ENCODE results near the gene PRG2.
A peak's percentile ranks its signal among the peaks of the same experiment; 100 is the strongest.

PRG2 gene

DNA sequence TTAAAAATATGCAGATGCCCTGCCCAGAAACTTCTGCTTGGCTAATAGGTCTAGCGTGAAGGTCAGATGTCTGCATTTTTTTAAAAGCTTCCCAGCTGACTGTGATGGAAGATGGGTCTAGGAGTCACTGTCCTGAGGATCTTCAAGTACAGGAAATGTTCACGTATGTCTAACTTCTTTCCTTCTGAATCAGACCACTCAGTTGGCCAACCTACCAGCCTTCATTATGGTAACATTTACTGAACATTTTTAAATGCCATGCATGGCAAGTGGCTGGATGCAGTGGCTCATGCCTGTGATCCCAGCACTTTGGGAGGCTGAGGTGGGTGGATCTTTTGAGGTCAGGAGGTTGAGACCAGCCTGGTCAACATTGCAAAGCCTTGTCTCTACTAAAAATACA, 1.1 kb upstream of the PRG2 start:
- TF ChIP-seq, protein P1, sequence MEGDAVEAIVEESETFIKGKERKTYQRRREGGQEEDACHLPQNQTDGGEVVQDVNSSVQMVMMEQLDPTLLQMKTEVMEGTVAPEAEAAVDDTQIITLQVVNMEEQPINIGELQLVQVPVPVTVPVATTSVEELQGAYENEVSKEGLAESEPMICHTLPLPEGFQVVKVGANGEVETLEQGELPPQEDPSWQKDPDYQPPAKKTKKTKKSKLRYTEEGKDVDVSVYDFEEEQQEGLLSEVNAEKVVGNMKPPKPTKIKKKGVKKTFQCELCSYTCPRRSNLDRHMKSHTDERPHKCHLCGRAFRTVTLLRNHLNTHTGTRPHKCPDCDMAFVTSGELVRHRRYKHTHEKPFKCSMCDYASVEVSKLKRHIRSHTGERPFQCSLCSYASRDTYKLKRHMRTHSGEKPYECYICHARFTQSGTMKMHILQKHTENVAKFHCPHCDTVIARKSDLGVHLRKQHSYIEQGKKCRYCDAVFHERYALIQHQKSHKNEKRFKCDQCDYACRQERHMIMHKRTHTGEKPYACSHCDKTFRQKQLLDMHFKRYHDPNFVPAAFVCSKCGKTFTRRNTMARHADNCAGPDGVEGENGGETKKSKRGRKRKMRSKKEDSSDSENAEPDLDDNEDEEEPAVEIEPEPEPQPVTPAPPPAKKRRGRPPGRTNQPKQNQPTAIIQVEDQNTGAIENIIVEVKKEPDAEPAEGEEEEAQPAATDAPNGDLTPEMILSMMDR (IDR thresholded peaks at IDR 0.05; ENCODE audit: low read depth, low read length), result no peak
- no peak overlapping the region for H3K4me3 ChIP-seq (ENCODE audit: low read depth, low read length)
- in situ Hi-C loops (cut with HindIII; ENCODE audit: low sequenced_read_pairs), result no loop called here
- no peak for DNase-seq (ENCODE audit: low read depth, low spot score)

DNA sequence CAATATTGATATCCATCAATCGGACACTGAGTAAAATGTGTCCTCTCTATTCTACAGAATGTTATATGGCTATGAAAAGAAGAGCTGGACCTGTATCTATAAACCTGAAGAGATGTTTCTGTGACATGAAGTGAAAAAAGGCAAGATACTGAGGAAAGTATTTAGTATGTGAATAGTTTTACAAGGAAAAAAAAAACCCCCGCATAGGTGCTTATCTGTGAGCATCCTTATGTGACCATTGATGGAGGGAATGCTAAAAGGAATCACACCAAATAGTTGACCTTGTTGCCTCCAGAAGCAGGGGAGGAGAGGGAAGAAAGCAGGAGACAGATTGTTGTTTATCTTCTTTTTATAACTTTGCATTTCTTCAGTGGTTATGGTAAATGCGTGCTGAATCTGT, 661 bp upstream of the PRG2 start:
- TF ChIP-seq, protein P1 (IDR thresholded peaks at IDR 0.05; ENCODE audit: low read depth, low read length), result no peak
- in situ Hi-C loops (cut with HindIII; ENCODE audit: low sequenced_read_pairs), result no loop called here
- DNase-seq (ENCODE audit: low read depth, low spot score), result no peak
- H3K4me3 ChIP-seq (ENCODE audit: low read depth, low read length), result no peak overlapping the region

DNA sequence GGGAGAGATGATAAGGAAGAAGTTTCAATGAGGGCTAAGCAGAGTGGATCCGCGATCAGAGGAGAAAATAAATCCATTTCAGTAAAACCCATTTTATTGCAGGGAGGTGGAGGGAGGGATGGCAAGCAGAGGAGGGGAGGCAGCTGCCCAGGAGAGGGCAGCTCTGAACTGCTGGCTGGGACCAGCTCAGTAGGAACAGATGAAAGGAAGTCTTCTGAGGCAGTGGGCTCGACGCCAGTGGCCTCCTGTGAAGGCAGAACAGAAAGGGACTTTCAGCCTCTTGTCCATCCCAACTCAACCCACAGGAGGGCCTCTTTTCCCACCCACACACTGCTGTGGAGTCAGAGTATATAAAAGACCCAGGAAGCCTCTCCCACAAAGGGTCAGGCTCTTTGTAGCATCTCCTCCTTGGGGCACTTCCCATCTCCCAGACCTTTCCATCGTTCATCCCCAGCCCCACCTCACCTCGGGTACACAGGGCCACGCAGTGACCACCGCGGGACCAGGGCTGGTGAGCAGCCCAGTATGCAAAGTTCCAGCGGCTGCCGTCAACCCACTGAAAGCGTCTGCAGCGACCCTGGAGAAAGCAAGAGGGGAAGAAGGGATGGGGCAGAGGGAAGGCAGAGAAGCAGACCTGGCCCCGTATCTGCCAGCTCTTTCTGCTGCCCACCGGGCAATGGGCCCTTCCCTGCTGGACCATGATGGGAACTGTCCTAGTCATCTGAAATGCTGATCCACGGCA, 3.0 kb downstream of the PRG2 start:
- H3K4me3 ChIP-seq (ENCODE audit: low read depth, low read length), result no peak overlapping the region
- TF ChIP-seq, protein P1 (IDR thresholded peaks at IDR 0.05; ENCODE audit: low read depth, low read length), result no peak
- peak; percentile 13 for DNase-seq (ENCODE audit: low read depth, low spot score)
- in situ Hi-C loops (cut with HindIII; ENCODE audit: low sequenced_read_pairs), result no loop called here

DNA sequence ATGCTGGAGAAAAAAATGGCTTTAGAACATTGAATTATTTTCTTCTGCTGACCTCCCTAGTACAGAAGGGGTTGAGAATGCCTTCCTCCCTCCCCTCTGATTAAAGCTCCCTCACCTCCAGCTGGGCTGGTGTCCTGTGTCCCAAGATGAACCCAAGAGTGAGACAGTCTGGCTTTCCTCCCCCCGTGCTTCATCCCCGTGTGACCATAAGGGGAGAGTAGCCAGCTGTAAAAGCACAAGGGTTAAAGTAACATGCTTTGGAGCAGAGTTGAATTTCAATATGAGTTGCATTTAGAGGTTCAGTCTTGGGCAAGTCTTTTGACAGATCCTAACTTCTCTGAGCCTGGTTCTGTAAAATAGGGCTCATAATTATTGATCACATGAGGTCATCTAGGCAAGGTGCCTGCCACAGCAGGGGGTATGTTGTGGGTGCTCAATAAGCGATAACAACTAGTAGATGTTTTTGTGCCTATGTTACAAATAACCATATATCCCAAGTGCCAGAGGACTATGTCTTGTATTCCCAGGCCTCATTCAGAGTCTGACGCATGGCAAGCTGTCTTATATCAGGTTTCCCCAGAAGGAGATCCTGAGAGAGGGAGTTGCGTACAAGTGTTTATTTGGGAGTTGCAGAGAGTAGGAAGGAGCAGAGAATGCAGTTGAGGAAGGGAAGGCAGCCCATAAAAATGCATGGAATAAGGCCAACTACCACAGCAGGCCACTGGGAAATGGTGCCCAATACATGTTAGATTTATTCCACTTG, 4.1 kb downstream of the PRG2 start:
- in situ Hi-C loops (cut with HindIII; ENCODE audit: low sequenced_read_pairs), result no loop called here
- DNase-seq (ENCODE audit: low read depth, low spot score), result no peak
- no peak overlapping the region for H3K4me3 ChIP-seq (ENCODE audit: low read depth, low read length)
- TF ChIP-seq, protein P1 (IDR thresholded peaks at IDR 0.05; ENCODE audit: low read depth, low read length), result no peak

DNA sequence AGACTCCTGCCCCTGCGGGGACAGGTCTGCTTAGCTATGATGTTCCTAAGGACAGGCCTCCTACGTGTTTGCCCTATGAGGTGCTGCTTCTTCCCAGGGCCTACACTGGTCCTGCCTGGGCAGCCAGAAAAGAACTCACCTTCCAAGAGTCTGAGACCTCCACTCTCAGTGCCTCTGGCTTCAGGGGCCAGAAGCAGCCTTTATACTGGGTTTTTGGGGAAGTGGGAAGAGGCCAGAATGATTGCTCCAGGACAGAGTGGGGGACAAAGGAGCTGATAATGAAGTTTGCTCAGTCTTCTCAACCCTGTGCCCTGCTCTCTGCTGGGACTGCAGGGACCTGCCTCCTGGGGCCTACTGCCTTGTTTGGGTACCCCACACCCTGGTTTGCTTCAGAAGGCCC, 9.5 kb downstream of the PRG2 start, which contains the start of gene PRG3:
PRG3 (minus strand) TSS at position 176 of the 400 bp plus-strand sequence. CDS start 442 bp downstream, outside the sequence.
- TF ChIP-seq, protein P1 (IDR thresholded peaks at IDR 0.05; ENCODE audit: low read depth, low read length), result no peak
- H3K4me3 ChIP-seq (ENCODE audit: low read depth, low read length), result no peak within 1 kb of the TSS
- in situ Hi-C loops (cut with HindIII; ENCODE audit: low sequenced_read_pairs), result no loop called here
- no peak for DNase-seq (ENCODE audit: low read depth, low spot score)

DNA sequence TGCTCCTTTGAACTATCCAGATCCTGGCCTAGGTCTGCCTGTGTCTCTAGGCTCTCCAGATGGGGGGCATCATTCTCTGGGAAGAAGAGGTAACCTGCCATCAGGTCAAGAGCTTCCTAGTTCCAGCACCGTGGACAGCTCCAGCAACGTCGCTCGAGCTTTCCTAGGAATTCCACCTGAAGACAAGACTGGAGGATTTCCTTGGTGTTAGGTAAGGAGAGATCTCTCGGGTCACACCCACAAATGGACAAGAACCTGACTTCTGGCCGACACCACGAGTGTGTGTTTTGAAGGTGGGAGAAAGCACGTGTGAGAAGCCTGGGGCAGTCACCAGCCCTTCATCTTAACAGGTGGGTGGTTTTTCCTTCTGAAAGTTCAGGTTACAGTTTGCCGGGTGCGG, 10.7 kb downstream of the PRG2 start:
- H3K4me3 ChIP-seq (ENCODE audit: low read depth, low read length), result no peak overlapping the region
- in situ Hi-C loops (cut with HindIII; ENCODE audit: low sequenced_read_pairs), result no loop called here
- peak; percentile 37 for DNase-seq (ENCODE audit: low read depth, low spot score)
- TF ChIP-seq, protein P1 (IDR thresholded peaks at IDR 0.05; ENCODE audit: low read depth, low read length), result no peak

All from astrocyte of the spinal cord (primary cell).